ENCODE data around the gene HIKESHI. TPM values are rescaled to one million over a fixed set of nuclear protein-coding genes. Genes with fewer than 3 reads are reported as not detected.

HIKESHI gene
- polyA plus RNA-seq, 3 donors = 43.3 to 55.7 (median 45.5) TPM

DNA sequence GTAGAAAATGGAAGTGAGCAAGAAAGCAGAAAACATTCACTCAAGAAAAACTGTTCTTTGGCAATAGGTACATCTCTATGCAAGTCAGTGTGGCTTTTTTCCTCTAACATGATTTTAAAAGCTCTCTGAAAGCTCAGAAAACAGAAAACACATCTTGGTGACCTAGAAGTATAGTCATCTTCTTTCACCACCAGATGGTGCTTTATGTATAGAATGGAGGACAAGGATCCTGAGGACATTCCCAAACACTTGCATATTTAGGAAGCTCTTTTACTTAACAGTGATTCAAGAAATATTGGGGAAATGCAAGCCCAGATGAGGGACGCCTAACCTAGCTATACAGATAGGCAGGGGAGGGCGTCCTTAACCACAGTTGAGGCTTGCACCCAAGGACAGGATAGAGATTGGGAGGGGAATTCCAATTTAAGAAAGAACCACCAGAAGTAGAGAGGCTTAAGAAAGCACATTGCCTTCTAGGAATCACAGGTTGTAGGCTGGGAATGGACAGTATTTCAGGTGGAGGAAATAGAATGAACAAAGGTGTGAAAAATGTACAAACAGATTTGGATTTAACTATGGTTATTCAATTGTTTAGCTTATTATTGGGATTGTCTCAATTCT, 58.8 kb downstream of the HIKESHI start:
- DNase-seq (ENCODE audit: extremely low read depth in 1 of 11, low read depth in 9 of 11, low spot score in 4 of 11) = no peak

DNA sequence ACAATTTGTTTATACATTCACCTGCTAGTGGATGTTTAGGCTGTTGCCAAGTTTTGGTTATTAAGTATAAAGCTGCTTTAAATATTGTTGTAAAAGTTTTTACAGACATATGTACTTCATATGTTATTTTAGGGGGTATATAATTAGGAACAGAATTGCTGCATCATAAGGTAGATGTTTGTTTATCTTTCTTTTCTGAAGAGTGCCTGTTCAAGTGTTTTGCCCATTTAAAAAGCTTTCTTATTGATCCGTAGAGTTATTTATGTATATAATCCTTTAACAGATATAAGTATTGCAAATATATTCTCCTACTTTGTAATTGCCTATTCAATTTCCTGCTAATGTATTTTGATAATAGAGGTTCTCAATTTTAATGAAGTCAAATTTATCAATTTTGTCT, 61.4 kb downstream of the HIKESHI start:
- DNase-seq (ENCODE audit: extremely low read depth in 1 of 11, low read depth in 9 of 11, low spot score in 4 of 11) = no peak

DNA sequence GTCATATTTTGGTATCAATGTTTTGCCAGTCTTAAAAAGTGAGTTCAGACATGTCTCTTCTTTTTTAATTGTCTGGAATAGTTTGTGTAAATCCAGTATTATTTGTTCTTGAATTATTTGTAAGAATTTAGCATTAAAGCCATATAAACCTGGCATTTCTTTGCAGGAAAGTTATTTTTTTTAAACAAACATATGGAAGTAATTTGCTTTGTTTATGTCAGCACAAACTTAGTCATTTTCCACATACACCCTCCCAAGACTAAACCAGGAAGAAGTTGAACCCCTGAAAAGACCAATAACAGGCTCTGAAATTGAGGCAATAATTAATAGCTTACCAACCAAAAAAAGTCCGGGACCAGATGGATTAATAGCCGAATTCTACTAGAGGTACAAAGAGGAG, 63.5 kb downstream of the HIKESHI start:
- no peak for DNase-seq (ENCODE audit: extremely low read depth in 1 of 11, low read depth in 9 of 11, low spot score in 4 of 11)

DNA sequence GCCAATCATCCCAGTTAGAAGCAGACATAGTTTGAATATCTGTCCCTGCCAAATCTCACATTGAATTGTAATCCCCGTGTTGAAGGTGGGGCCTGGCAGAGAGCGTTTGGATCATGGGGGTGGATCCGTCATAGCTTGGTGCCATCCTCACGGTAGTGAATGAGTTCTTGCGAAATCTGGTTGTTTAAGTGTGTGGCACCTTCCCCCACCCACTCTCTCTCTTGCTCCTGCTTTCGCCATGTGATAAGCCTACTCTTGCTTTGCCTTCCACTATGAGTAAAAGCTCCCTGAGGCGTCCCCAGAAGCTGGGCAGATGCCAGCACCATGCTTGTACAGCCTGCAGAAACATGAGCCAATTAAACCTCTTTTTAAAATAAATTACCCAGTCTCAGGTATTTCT, 67.6 kb downstream of the HIKESHI start:
- DNase-seq (ENCODE audit: extremely low read depth in 1 of 11, low read depth in 9 of 11, low spot score in 4 of 11) = no peak

DNA sequence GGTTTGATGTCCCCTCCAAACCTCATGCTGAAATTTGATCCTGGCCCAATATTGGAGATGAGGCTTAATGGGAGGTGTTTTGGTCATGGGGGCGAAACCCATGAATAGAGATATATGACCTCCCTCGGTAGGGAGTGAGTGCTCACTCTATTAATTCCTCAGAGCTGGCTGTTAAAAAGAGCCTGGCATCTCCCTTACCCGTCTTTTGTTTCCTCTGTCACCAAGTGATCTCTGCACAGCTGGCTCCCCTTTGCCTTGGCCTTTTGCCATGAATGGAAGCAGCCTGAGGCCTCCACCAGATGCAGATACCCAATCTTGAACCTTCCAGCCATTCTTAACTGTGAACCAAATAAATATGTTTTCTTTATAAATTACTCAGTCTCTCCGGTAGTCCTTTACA, 68.1 kb downstream of the HIKESHI start:
- DNase-seq (ENCODE audit: extremely low read depth in 1 of 11, low read depth in 9 of 11, low spot score in 4 of 11) = no peak

DNA sequence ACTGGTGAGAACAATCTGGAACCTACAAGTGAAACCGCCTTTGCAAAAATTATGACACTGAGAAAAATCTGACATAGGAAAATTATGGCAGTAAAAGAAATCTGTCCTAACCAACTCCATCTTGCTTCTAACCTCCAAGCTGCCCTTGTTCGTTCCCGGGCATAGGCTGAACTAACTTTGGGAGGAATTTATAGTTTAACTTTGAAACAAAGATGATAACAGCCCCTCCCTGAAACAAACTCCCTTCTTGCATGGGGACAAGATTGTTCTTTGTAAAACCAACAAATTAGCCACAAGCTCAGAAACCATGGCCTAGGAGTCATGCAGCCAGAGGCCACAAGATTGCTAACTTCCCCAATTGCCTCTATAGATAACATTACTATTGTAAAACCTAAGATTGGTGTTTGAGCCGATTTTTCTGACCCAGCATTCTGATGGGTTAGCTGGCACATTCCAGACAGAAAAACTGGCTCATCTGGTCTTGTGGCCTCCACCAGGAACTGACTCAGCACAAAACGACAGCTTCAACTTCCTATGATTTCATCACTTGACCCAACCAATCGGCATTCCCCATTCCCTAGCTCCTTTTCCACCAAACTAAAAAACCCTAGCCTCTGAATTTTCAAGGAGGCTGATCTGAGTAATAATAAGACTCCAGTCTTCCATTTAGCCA, 69.0 kb downstream of the HIKESHI start:
- DNase-seq (ENCODE audit: extremely low read depth in 1 of 11, low read depth in 9 of 11, low spot score in 4 of 11) = no peak

DNA sequence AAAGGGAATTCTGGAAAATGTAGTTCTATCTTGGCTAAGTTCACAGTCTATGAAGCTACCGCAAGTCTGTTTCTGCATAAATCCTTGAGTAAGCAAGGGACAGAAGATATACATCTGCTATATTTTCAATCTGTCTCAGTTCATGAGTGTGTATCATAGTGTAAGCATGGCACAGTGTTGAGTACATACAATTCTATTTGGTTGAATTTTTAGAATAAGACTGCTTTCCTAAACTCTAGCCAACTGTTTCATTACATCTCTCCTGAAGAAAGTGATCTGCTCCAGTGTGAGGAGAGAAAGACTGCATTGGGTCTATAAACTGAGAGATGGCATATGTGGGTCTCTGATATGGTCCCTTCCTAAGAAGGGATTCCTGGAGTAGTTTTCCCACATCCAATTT, 70.0 kb downstream of the HIKESHI start:
- DNase-seq (ENCODE audit: extremely low read depth in 1 of 11, low read depth in 9 of 11, low spot score in 4 of 11) = no peak

DNA sequence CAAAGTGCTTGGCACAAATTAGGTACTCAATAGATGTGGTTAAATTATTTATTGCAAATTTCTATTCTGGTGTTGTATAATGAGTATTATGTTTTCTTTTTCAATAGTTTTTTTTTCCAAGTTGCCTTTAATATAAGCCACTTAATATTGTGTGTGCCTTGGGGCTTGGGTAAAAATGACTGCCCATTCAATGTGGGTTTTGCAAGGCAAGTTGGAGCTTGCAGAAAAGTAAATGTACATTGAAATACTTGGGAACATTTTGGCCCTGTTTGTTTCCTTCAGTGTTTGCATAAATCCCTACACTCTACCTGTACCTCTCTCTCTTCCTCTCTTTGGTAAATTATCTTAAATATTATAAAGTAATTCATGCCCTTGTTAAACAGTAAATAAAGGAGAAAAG, 70.5 kb downstream of the HIKESHI start:
- no peak for DNase-seq (ENCODE audit: extremely low read depth in 1 of 11, low read depth in 9 of 11, low spot score in 4 of 11)

DNA sequence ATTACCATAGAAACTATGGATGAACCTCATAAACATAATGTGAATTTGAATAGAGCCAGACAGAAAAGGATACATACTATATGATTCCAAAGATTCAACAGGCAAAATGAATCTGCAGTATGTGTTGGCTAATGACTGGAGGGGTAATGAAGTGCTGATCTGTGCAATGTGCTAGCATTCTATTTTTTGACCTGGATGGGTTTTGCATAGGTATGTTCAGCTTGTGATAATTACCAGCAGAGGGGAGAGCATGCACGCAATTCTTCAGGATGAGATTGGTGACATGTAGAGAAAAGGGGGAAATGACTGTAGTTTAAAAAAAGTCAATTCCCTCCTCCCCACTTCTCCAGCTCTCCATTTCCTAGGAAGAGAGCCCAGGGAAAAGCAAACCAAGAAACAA, 72.0 kb downstream of the HIKESHI start:
- no peak for DNase-seq (ENCODE audit: extremely low read depth in 1 of 11, low read depth in 9 of 11, low spot score in 4 of 11)

DNA sequence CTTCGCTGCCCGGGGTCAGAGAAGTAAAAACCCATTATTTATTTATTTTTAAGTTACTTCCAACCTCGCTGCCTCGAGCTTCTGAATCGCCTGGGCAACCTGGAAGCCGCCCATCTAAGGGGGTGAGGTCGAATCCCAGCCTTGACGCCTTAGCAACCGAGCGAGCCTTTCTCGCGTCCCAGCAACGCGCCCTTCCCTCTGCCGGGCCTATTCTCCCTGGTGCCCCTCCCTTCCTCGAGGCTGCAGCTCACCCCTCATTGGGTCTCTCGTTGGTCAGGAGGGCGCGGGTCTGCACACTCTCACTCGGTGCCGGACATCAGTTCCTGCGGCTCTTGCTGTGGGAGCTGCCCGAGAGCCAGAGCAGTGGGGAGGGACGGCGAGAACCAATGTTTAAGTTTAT, 72.5 kb downstream of the HIKESHI start, which contains the start of gene CCDC81:
Gene CCDC81, plus strand, starts transcription at position 302 of the 400 bp plus-strand sequence. CDS start 277 bp downstream, outside the sequence.
- DNase-seq (ENCODE audit: extremely low read depth in 1 of 11, low read depth in 9 of 11, low spot score in 4 of 11) = peak in 5 of 11 donors; percentile 12 to 31 (median 21)

DNA sequence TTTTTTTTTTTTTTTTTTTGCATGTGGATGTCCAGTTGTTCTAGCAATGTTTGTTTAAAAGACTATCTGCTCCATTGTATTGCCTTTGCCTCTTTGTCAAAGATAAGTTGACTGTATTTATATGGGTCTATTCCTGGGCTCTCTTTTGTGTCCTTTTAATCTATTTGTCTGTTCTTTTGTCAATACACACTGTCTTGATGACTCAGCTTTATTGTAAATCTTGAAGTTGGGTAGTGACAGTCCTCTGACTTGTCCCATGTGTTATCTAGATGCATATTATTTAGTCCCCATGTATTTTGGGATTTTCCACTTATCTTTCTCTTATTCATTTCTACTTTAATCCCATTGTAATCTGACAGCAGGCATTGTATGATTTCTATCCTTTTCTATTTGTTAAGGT, 75.9 kb downstream of the HIKESHI start:
- DNase-seq (ENCODE audit: extremely low read depth in 1 of 11, low read depth in 9 of 11, low spot score in 4 of 11) = no peak

DNA sequence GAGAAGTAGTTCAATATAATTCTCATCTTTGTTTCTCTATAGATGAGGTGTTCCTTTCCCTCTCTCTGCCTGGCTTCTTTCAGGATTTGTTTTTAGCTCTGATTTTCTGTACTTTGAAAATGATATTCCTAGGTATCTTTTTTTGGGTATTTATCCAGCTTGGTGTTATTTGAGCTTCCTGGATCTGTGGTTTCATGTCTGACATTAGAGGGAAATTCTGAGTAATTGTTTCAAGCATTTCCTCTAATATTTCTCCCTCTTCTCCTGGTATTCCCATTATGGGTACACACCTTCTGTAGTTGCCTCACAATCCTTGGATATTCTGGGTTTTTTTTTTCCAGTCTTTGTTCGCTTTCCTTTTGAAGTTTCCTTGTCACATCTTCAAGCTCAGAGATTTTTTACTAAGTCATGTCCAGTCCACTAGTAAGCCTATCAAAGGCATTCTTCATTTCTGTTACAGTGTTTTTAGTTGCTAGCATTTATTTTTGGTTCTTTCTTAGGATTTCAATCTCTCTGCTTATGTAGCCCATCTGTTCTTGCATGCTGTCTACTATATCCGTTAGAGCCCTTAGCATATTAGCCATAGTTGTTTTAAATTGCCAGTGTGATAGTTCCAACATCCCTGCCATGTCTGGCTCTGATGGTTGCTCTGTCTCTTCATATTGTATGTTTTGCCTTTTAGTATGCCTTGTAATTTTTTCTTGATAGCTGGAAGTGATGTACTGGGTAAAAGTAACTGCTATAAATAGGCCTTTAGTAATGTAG, 78.4 kb downstream of the HIKESHI start:
- DNase-seq (ENCODE audit: extremely low read depth in 1 of 11, low read depth in 9 of 11, low spot score in 4 of 11) = no peak

DNA sequence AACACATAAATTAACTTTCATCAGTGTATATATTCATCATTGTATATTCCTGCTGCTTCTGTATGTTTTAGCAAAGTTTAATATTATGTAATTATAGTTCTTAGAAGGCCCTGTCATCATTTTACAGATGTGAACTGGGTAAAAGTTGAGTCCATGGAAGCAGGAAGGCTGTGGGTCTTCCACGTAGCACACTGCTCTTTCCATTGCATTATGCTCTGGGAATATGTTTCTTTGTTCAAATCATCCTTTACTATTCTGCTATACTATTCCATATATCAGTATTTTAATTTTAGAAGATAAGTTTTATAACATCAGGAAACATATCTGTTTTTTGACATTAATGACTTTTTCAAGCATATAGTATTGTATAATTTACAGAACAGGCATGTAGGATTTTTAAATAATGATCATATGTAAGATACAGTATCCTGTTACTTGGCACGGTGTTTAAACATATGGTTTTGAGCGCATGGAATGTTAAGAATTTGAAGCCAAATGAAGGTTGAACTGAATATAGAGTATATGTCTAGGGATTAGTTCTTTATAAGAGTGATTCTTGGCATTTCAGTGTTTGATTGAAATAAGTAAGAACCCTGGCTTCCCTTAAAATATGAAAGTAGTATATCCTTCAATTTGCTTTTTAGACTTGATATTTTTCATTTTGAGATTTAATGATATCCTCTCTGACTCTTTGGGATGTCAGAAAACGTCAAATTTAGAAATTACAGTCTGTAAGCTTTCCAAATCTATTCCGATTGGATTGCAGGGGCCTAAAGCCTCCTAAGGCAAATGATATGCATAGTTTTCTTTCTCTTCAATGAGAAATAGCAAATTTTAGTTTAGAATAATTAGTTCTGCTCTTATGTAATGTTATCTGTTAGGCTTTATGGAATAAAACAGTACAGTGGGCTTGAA, 81.3 kb downstream of the HIKESHI start:
- no peak for DNase-seq (ENCODE audit: extremely low read depth in 1 of 11, low read depth in 9 of 11, low spot score in 4 of 11)

DNA sequence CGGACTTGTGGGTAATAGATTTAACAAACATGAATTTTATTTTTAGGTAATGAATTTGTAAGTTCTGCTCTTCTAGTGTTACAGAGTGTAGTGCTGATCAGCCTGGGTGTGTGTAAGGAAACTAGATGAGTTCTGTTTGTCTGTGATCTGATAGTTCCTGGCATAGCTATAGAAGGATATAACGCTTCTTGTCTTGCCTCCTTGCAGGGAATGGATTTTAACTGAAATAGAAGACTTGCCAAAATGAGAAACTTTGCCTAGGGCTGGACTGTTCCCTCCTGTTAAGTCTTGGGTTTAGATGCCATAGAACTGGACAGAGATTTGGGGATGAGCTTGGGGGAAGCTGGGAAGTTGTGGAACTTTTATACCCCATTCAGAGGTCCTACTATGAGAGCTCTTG, 84.2 kb downstream of the HIKESHI start:
- DNase-seq (ENCODE audit: extremely low read depth in 1 of 11, low read depth in 9 of 11, low spot score in 4 of 11) = no peak

DNA sequence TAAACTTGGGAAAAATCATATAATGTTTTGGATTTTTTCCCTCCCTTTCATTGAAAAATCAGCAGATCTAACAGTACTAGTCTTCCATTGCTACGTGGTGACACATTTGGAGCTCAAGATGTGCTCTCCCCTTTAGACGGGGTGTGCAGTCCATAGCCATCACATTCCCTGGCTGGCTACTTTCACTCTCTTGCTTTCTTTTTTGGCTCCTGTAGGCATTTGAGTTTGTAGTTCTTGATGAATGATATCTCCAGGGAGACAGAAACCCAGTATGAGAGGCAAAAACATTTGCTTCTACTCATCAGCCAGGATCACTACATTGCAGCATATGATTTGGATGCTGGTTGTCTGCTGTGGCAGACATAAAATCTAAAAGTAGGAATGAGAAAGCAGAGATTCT, 84.7 kb downstream of the HIKESHI start:
- DNase-seq (ENCODE audit: extremely low read depth in 1 of 11, low read depth in 9 of 11, low spot score in 4 of 11) = no peak

DNA sequence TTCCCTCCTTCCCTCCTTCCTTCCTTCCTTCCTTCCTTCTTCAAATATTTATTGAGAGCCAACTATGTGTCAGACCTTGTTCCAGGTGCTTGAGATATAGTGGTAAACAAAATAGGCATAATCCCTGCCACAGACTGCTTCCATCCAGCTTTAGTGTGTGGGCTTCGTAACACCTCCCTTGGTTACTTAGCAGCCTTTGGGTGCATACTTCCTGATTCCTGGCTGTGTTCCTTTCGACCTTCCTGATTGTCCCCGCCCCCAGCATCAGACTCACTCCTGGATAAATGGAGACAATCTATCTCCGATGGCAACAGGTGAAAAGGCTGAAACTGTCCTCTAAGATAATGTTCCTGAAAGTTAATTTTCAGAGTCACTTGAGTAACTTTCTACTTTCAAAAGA, 86.2 kb downstream of the HIKESHI start:
- no peak for DNase-seq (ENCODE audit: extremely low read depth in 1 of 11, low read depth in 9 of 11, low spot score in 4 of 11)

DNA sequence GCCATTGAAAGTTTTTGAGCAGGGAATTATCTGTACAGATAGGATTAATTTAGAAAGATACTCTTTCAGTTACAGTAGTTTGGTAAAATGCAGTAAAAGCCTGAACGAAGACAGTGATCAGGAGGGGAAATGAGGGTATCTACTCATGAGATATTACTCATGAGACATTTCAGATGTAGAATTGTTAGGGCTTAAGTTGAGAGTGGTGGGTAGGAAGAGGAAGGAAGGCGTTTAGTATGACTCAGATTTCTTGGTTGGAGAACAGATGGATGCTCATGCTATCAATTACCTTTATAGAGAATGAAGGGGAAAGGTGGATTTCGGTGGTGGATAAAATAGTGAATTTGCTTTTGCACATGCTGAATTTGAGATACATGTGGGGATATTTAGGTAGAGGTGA, 88.4 kb downstream of the HIKESHI start:
- DNase-seq (ENCODE audit: extremely low read depth in 1 of 11, low read depth in 9 of 11, low spot score in 4 of 11) = no peak

DNA sequence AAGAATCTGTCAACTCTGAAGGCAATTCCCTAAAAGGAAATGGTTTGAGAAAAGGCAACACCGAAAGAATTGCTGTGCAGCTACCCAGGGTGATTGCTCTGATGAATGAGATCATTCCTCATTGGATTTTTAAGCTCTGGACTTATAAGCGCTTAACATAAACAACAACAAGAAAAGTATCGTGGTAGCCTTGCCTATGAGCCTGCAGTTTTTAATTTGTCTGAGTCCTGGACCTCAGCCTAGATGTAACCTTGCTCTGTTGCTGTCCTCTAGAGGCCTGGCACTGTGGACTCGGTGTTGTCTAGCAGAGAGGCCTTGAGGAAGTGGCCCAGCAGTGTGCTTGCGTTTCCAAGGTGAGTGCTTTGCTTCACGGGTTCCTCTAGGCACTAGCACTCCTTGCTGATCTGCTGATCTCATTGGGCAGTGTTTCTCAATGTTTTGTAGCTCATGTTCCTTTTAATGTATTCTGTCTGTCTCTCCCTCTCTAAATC, 93.1 kb downstream of the HIKESHI start:
- peak in 1 of 11 donors; percentile 12 for DNase-seq (ENCODE audit: extremely low read depth in 1 of 11, low read depth in 9 of 11, low spot score in 4 of 11)
